ENCODE measurements around the gene MTA1. TPM values are rescaled to one million over a fixed set of nuclear protein-coding genes. Genes with fewer than 3 reads are reported as not detected.

The MTA1 gene
- total RNA-seq, 3 donors from 2014 or later (not counting 1 experiment from before 2014, with no cell fraction given): 104 to 125 (median 112) TPM

DNA sequence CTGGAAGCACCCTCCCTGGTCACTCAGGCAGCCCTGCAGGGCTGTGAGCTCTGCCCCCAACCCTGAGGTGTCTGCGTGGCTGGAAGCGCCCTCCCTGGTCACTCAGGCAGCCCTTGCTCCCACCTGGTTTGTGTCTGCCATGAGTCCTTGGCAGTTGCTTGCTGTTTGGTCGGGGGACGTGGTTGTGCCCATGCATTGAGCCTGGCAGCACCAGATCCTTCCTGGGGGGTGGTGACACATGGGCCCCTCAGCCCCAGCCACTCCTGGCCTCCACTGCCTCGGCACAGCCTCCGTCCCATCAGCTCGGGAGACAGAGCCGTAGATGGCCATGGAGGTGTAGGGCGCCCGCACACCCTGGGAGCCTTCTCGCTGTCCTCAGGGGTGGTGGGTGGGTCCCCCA lies 19.6 kb downstream of the MTA1 start:
- H3K27ac Mint-ChIP-seq: no peak overlapping the region
- no peaks in the 10 kb centered on the region for H3K36me3 Mint-ChIP-seq
- H3K36me3 ChIP-seq (ENCODE audit: control insufficient read depth, insufficient read depth, low read length): peaks cover 13% of the 10 kb centered on the region
- H3K4me3 ChIP-seq (ENCODE audit: low read length): no peak overlapping the region
- TF ChIP-seq, protein P1, sequence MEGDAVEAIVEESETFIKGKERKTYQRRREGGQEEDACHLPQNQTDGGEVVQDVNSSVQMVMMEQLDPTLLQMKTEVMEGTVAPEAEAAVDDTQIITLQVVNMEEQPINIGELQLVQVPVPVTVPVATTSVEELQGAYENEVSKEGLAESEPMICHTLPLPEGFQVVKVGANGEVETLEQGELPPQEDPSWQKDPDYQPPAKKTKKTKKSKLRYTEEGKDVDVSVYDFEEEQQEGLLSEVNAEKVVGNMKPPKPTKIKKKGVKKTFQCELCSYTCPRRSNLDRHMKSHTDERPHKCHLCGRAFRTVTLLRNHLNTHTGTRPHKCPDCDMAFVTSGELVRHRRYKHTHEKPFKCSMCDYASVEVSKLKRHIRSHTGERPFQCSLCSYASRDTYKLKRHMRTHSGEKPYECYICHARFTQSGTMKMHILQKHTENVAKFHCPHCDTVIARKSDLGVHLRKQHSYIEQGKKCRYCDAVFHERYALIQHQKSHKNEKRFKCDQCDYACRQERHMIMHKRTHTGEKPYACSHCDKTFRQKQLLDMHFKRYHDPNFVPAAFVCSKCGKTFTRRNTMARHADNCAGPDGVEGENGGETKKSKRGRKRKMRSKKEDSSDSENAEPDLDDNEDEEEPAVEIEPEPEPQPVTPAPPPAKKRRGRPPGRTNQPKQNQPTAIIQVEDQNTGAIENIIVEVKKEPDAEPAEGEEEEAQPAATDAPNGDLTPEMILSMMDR (IDR thresholded peaks at IDR 0.05): no peak
- H3K27ac ChIP-seq (ENCODE audit: low read length): no peak overlapping the region
- ATAC-seq: no peak
- WGBS (ENCODE audit: insufficient coverage): 96% methylated on average over 11 of the region's 11 CpGs
- no peaks in the 10 kb centered on the region for H3K27me3 ChIP-seq (ENCODE audit: control insufficient read depth, insufficient read depth, low read length)
- no peaks in the 10 kb centered on the region for H3K9me3 ChIP-seq (ENCODE audit: control insufficient read depth, insufficient read depth, low read length)
- no peaks in the 10 kb centered on the region for H3K9me3 Mint-ChIP-seq
- H3K27me3 Mint-ChIP-seq (ENCODE audit: low read depth in 2 of 2): no peaks in the 10 kb centered on the region
- H3K4me3 Mint-ChIP-seq: no peak overlapping the region
- intact Hi-C loops (cut with micrococcal nuclease): no loop called here
- H3K4me1 ChIP-seq (ENCODE audit: control insufficient read depth, insufficient read depth, low read length): no peaks in the 10 kb centered on the region
- H3K4me1 Mint-ChIP-seq: peaks cover 18 to 23% of the 10 kb centered on the region in 2 donors
- no peak for DNase-seq

DNA sequence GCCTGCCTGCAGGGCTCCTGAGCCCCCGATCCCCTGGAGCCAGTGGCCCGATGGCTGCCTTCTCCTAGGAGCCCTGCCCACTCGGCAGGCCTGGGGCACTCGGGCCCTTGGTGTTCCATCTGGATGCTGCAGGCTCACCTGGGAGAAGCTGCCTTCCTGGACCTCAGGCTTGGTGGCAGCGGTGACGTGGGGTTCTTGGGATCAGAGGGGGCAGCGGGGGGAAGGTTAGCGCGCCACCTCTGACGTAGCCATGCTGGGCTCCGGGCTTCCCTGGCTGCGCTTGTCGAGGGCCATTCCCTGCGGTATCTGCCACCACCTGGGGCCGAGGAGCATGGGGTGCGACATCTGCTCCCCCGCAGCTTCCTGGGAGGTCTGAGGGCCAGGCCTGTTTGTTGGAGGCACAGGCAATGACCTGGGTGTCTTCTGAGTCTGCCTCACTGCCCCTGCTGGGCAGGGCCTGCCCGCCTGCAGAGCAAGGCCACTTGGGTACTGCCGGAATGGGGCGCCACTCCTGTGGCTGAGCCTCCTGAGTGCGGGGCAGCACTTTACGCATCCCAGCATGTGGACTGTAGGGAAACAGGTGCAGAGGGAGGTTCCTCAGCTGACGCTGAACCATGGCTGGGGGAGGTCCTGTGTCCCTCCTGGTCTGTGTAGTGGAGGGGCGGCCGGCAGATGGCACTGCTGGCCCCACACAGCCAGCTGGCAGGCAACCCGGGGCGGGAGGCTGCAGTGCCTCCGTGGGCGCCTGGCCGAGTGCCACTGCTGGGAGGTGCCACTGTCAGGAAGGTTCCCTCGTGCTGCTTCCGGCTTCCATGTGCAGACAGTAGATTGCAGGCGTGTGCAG lies 20.3 kb downstream of the MTA1 start:
- Histone ChIP-seq H3K27ac (ENCODE audit: low read length) (no peak overlapping the region), H3K4me1 (ENCODE audit: control insufficient read depth, insufficient read depth, low read length) (no peaks in the 10 kb centered on the region), H3K4me3 (ENCODE audit: low read length) (no peak overlapping the region), H3K27me3 (ENCODE audit: control insufficient read depth, insufficient read depth, low read length) (no peaks in the 10 kb centered on the region), H3K9me3 (ENCODE audit: control insufficient read depth, insufficient read depth, low read length) (no peaks in the 10 kb centered on the region), H3K36me3 (ENCODE audit: control insufficient read depth, insufficient read depth, low read length) (peaks cover 13% of the 10 kb centered on the region)
- TF ChIP-seq, protein P1 (IDR thresholded peaks at IDR 0.05): no peak
- no peaks in the 10 kb centered on the region for H3K36me3 Mint-ChIP-seq
- H3K27me3 Mint-ChIP-seq (ENCODE audit: low read depth in 2 of 2): no peaks in the 10 kb centered on the region
- intact Hi-C loops (cut with micrococcal nuclease): no loop called here
- 95% methylated on average over 33 of the region's 33 CpGs for WGBS (ENCODE audit: insufficient coverage)
- no peak overlapping the region for H3K27ac Mint-ChIP-seq
- no peaks in the 10 kb centered on the region for H3K9me3 Mint-ChIP-seq
- H3K4me3 Mint-ChIP-seq: no peak overlapping the region
- ATAC-seq: no peak
- peaks cover 15 to 20% of the 10 kb centered on the region in 2 donors for H3K4me1 Mint-ChIP-seq
- DNase-seq: no peak

DNA sequence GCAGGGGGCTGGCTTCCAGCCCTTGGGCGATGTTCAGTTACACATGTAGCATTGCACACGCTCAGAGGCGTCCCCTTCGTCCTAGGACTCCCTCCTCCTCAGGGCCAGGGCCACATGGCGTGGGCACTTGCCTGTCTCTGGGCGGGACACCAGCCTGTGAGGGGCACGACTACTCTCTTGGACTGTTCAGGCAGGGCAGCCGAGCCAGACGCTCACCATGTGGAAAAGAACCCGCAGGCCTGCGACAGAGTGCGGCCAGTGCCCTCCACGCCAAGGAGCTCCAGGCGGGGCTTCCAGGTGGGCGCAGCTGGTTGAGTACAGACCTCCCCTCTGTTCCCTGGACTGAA lies 20.9 kb downstream of the MTA1 start:
- no peak overlapping the region for H3K4me3 ChIP-seq (ENCODE audit: low read length)
- no peak overlapping the region for H3K27ac Mint-ChIP-seq
- no peaks in the 10 kb centered on the region for H3K4me1 ChIP-seq (ENCODE audit: control insufficient read depth, insufficient read depth, low read length)
- H3K27ac ChIP-seq (ENCODE audit: low read length): no peak overlapping the region
- peaks cover 13% of the 10 kb centered on the region for H3K36me3 ChIP-seq (ENCODE audit: control insufficient read depth, insufficient read depth, low read length)
- H3K9me3 Mint-ChIP-seq: no peaks in the 10 kb centered on the region
- no peaks in the 10 kb centered on the region for H3K9me3 ChIP-seq (ENCODE audit: control insufficient read depth, insufficient read depth, low read length)
- WGBS (ENCODE audit: insufficient coverage): 98% methylated on average over 15 of the region's 15 CpGs
- DNase-seq: no peak
- H3K4me3 Mint-ChIP-seq: no peak overlapping the region
- TF ChIP-seq, protein P1 (IDR thresholded peaks at IDR 0.05): no peak
- no peak for ATAC-seq
- no peaks in the 10 kb centered on the region for H3K27me3 ChIP-seq (ENCODE audit: control insufficient read depth, insufficient read depth, low read length)
- H3K4me1 Mint-ChIP-seq: peaks cover 10 to 16% of the 10 kb centered on the region in 2 donors
- H3K27me3 Mint-ChIP-seq (ENCODE audit: low read depth in 2 of 2): no peaks in the 10 kb centered on the region
- H3K36me3 Mint-ChIP-seq: no peaks in the 10 kb centered on the region
- intact Hi-C loops (cut with micrococcal nuclease): no loop called here

DNA sequence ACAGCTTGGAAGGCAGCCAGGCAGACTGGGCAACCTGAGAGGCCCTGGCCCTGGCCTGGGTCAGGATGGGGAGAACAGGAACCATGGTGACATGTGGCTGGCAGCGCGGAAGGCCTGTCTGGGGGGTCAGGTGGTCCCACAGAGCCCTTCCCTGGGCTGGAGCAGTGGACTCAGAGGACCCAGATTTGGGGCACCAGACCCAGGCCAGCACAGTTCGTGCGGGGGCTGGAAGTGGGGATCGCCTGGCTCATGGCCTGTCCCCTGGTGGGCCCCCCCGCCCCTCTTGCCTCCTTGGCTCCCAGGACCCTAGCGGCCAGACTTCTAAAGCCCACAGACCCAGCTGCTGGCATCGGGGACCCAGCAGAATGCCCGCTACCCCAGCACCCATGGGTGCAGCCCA lies 21.4 kb downstream of the MTA1 start:
- ATAC-seq: no peak

More for the DNA sequence above, 21.4 kb downstream of the MTA1 start:
- H3K9me3 ChIP-seq (ENCODE audit: control insufficient read depth, insufficient read depth, low read length): no peaks in the 10 kb centered on the region
- no peaks in the 10 kb centered on the region for H3K36me3 Mint-ChIP-seq
- DNase-seq: no peak
- H3K36me3 ChIP-seq (ENCODE audit: control insufficient read depth, insufficient read depth, low read length): peaks cover 13% of the 10 kb centered on the region
- H3K4me3 ChIP-seq (ENCODE audit: low read length): no peak overlapping the region
- WGBS (ENCODE audit: insufficient coverage): 98% methylated on average over 9 of the region's 9 CpGs
- H3K27ac Mint-ChIP-seq: no peak overlapping the region
- H3K4me1 ChIP-seq (ENCODE audit: control insufficient read depth, insufficient read depth, low read length): no peaks in the 10 kb centered on the region
- H3K27me3 ChIP-seq (ENCODE audit: control insufficient read depth, insufficient read depth, low read length): no peaks in the 10 kb centered on the region
- no peak overlapping the region for H3K4me3 Mint-ChIP-seq
- intact Hi-C loops (cut with micrococcal nuclease): no loop called here
- TF ChIP-seq, protein P1 (IDR thresholded peaks at IDR 0.05): no peak
- no peak overlapping the region for H3K27ac ChIP-seq (ENCODE audit: low read length)
- H3K27me3 Mint-ChIP-seq (ENCODE audit: low read depth in 2 of 2): no peaks in the 10 kb centered on the region
- no peaks in the 10 kb centered on the region for H3K9me3 Mint-ChIP-seq
- H3K4me1 Mint-ChIP-seq: peaks cover 7 to 13% of the 10 kb centered on the region in 2 donors

Measured in natural killer cell (primary cell).